HL-60/S4 (cell line): ENCODE results near the gene RNF223.

ENCODE experiments used
- in situ Hi-C: fragments of 300-500 bp; cut with MboI; formaldehyde crosslinking; loops from 2 replicates; pipeline ENCODE4 v1.14.3; 2022; ENCODE audit warnings: low sequenced_read_pairs

The RNF223 gene

DNA sequence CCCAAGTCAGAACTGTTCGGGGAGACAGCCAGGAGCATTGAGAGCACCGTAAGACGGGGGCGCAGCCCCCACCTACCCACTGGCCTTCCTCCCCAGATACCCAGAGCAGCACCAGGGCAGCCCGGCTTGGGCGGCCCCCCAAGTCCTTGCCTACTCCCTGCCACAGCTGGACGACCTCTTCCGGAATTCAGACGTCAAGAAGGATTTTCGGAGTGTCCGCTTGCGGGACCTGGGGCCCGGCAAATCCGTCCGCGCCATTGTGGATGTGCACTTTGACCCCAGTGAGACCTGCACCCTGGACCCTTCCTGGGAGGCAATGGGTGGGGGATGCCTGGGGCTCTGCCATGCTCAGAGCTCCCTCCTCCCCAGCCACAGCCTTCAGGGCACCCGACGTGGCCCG lies 26.7 kb downstream of the RNF223 start:
- in situ Hi-C loops = no loop called here

GRCh38 chr1:1046767-1047166 lies 27.3 kb downstream of the RNF223 start:
- in situ Hi-C loops = no loop called here

GRCh38 chr1:1046243-1046642 lies 27.9 kb downstream of the RNF223 start:
- in situ Hi-C loops = no loop called here

- in situ Hi-C loops = no loop called here
These were observed 29.0 kb downstream of the RNF223 start for GRCh38 chr1:1045129-1045528.

- in situ Hi-C loops = no loop called here
These were observed 29.5 kb downstream of the RNF223 start for GRCh38 chr1:1044455-1045078.

GRCh38 chr1:1043921-1044320 lies 30.2 kb downstream of the RNF223 start:
- in situ Hi-C loops = no loop called here

DNA sequence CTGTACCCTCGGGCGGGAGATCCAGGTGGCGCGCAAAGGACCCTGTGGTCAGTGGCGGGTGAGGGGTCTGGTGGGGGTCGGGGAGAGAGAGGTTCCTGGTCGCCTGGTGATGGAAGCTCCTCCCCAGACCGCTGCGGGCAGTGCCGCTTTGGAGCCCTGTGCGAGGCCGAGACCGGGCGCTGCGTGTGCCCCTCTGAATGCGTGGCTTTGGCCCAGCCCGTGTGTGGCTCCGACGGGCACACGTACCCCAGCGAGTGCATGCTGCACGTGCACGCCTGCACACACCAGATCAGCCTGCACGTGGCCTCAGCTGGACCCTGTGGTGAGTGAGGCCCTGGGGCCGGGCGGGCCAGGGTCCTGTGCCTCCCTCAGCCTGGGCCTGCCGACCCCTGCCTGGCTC lies 30.7 kb downstream of the RNF223 start:
- in situ Hi-C loops = no loop called here

GRCh38 chr1:1042835-1043234 lies 31.3 kb downstream of the RNF223 start:
- in situ Hi-C loops = no loop called here

GRCh38 chr1:1041873-1042272 lies 32.2 kb downstream of the RNF223 start:
- in situ Hi-C loops = no loop called here

DNA sequence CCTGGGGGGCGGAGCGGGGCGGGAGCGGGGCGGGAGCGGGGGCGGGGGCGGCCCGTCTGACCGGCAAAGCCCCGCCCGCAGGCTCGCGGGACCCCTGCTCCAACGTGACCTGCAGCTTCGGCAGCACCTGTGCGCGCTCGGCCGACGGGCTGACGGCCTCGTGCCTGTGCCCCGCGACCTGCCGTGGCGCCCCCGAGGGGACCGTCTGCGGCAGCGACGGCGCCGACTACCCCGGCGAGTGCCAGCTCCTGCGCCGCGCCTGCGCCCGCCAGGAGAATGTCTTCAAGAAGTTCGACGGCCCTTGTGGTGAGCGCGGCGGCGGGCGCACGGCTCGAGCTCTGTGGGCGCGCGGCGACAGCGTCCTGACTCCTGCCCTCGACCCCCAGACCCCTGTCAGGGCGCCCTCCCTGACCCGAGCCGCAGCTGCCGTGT lies 33.0 kb downstream of the RNF223 start:
- in situ Hi-C loops = no loop called here

DNA sequence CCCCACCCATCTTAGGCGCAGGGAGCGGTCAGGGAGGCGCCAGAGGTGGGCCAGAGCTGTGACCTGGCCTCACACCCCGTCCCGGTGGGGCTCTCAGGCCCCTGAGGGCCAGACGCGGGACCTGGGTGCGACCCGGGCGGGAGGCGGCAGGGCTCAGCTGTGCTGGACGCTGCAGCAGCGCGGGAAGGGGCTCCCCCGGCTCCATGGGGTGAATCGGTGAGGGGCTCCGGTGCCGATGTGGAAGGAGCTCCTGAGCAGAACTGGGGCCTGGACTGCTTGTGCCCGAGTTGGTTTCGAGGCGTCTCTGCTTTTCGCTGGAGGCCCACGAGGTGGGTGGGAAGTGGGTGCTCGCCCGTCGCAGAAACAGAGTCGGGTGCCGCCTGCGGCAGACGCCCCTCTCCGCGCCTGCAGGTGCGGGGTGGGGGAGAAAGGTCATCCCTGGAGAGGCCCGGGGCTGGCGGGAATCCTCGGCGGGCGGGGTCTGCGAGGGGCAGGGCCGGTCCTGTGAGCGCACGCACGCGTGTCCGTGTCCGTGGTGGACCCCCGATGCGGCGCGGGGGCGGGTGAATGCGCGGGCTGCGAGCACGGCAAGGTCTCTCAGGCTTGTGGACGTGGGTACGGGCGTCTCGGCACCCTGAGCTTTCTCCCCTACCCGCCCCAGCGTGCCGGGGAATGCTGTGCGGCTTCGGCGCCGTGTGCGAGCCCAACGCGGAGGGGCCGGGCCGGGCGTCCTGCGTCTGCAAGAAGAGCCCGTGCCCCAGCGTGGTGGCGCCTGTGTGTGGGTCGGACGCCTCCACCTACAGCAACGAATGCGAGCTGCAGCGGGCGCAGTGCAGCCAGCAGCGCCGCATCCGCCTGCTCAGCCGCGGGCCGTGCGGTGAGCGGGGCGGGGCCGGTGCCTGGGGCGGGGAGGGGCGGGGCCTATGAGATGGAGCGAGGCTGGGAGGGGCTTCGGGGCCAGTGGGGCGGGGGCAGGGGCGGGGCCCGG lies 33.8 kb downstream of the RNF223 start:
- in situ Hi-C loops = no loop called here

DNA sequence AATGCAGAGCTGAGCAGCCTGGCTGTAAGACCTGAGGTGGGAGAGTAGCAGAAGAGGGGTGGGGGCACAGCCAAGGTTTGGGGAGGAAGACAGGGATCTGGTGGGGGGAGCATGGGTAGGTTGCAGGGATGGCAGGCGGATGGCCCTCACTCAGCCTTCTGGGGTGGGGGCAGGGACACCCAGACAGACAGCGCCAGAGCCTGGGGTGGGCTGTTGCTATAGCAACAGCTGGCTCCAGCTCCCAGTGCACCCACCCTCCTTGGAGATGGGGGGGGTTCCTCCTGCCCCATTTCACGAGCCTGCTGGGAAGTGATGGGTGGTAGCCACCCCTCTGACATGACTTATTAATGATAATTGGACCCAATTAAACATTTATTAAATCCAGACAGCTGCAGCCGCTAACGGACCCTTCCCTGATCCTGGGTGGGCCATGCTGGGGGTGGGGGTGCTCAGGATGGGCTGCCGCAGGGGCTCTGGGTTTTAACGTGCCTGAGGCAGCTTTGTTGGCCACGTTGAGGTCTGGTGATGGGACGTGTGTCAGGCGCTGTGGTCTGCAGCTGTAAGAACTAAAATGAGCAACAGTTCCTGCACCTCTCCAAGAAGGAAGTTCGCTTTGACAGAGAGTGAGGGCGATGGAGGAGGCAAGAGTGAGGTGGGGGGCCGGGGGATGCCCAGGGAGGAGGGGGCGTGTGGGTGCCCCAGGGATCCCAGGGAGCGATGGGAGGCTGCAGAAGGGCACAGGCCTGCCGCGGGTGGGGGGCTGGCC lies 34.8 kb downstream of the RNF223 start:
- in situ Hi-C loops = no loop called here

- in situ Hi-C loops = no loop called here
These were observed 35.4 kb downstream of the RNF223 start for GRCh38 chr1:1038694-1039093.

GRCh38 chr1:1037366-1038327 lies 36.5 kb downstream of the RNF223 start:
- in situ Hi-C loops = no loop called here

GRCh38 chr1:1035291-1035943 lies 38.7 kb downstream of the RNF223 start:
- in situ Hi-C loops = no loop called here

GRCh38 chr1:1034439-1034781 lies 39.7 kb downstream of the RNF223 start:
- in situ Hi-C loops = no loop called here

DNA sequence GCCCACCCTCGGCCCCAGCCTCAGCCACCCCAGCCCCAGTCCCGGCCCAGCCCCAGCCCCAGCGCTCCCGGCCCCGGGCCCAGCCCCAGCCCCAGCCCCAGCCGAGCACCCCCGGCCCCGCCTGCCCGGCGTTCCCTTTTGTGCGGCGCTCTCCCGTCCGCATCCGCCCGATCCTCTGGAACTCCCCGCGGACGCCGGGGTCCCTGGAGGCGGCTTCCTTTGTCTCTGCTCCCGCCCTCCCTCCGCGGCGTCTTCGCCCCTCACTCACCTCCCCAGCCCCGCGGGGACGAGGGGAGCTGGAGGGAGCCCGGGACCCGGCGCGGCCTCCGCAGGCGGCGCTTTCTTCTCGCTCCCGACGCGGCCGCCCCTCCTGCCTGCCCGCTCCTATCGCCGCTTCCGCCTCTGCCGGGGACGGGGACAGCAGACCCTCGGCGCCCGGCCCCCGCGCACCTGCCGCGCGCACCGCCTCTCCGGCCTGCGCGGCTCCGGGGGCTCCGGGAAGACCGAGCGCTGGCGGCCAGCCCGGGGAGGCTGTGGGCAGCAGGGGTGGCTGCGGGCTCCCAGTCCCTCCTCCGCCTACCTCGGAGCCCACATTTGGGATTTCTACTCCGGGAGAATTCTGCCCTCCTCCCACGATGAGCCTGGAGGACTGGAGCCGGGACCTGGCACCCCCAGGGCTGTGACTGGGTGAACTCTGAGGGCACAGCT lies 40.2 kb downstream of the RNF223 start:
- in situ Hi-C loops = no loop called here

DNA sequence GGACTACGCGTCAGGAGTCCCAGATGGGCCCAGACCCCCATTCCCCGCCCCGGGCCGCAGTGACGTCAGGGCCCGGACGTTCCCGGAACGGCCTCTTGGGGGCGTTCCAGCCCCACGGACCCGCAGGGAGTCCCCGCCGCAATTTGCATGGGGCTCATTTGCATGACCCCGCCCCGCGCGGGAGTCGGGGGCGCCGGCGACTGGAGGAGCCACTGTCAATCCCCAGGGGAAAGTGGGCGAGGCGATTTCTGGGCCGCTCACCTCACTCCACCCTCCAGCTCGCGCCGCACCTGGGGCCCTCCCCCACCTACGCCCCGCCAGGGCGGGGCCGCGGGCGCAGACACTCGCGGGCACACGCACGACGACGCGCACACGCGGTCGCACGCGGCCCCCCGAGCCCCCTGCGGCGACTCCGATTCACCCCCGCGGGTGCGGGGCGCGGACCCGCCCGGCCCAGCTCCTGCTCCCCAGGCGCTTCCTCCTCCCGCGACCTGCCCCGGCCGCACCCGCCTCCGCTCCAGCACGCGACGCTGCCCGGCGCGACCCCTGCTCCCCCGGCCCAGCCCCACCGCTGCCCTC lies 41.0 kb downstream of the RNF223 start:
- in situ Hi-C loops = no loop called here

GRCh38 chr1:1032424-1032823 lies 41.7 kb downstream of the RNF223 start:
- in situ Hi-C loops = no loop called here
